Upper lobe of left lung (tissue), 4 donors: ENCODE measurements around the gene PTPN5.

Experiments
- EP300 ChIP-seq, 4 donors: sonication (generic); formaldehyde crosslinking; IDR thresholded peaks; one replicate each; pipeline ENCODE4 v1.5.1; 2017; ENCODE audit warnings: antibody characterized with exemption in 4 of 4, control low read depth in 2 of 4
- POLR2A ChIP-seq, 4 donors: fragments of 450-650 bp; IDR thresholded peaks; one replicate each; pipeline ENCODE4 v1.5.1; 2016 to 2017; ENCODE audit warnings: antibody characterized with exemption in 4 of 4, mild to moderate bottlenecking in 2 of 4
- POLR2AphosphoS5 ChIP-seq, 2 donors: sonication (generic); formaldehyde crosslinking; IDR thresholded peaks; one replicate each; pipeline ENCODE4 v1.5.1; 2017; ENCODE audit warnings: antibody characterized with exemption in 2 of 2
- TF ChIP-seq, protein P1 (sequence below), 6 experiments: fragments of 450-650 bp in 4 of 6; fragments of 200-600 bp in 2 of 6; sonication (generic) in 2 of 6; IDR thresholded peaks; one replicate each; pipeline ENCODE4 v1.5.1; 2016 to 2019; ENCODE audit warnings: antibody characterized with exemption in 6 of 6

DNA sequence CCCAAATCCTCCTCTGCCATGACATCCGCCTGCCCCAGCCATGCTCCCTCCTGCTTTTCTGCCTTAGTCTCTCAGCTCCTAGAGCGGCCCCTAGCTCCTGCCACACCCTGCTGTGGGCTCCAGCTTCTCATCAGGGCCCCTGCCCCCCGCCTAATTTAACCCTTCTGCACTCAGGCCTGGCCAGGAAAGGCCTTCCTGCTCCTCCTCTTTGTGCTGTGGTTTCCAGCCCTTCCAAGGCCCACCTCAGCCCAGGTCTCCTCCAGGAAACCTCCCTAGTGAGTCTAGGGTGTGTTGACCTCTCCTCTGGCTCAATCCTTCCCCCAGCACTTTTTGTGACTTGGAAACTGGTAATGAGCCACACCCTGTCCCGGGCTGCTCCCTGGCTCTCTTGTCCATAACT lies 11.3 kb downstream of the PTPN5 start:
- TF ChIP-seq, protein P1, sequence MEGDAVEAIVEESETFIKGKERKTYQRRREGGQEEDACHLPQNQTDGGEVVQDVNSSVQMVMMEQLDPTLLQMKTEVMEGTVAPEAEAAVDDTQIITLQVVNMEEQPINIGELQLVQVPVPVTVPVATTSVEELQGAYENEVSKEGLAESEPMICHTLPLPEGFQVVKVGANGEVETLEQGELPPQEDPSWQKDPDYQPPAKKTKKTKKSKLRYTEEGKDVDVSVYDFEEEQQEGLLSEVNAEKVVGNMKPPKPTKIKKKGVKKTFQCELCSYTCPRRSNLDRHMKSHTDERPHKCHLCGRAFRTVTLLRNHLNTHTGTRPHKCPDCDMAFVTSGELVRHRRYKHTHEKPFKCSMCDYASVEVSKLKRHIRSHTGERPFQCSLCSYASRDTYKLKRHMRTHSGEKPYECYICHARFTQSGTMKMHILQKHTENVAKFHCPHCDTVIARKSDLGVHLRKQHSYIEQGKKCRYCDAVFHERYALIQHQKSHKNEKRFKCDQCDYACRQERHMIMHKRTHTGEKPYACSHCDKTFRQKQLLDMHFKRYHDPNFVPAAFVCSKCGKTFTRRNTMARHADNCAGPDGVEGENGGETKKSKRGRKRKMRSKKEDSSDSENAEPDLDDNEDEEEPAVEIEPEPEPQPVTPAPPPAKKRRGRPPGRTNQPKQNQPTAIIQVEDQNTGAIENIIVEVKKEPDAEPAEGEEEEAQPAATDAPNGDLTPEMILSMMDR (IDR thresholded peaks at IDR 0.05) = no peak
- TF ChIP-seq POLR2AphosphoS5 (IDR thresholded peaks at IDR 0.05) = no peak
- no peak for TF ChIP-seq POLR2A (IDR thresholded peaks at IDR 0.05)
- TF ChIP-seq EP300 (IDR thresholded peaks at IDR 0.05) = no peak
